HG02763 (cell line): Measurements from ENCODE around the gene MAT2B.
A peak's percentile ranks its signal among the peaks of the same experiment; 100 is the strongest.

Experiments used
- ATAC-seq: cut with Tn5 transposase; IDR thresholded peaks from one replicate; pipeline ENCODE4 v1.9.1; 2021; ENCODE audit warnings: mild to moderate bottlenecking, moderate library complexity; ENCODE audit not compliant: unreplicated experiment

The MAT2B gene

DNA sequence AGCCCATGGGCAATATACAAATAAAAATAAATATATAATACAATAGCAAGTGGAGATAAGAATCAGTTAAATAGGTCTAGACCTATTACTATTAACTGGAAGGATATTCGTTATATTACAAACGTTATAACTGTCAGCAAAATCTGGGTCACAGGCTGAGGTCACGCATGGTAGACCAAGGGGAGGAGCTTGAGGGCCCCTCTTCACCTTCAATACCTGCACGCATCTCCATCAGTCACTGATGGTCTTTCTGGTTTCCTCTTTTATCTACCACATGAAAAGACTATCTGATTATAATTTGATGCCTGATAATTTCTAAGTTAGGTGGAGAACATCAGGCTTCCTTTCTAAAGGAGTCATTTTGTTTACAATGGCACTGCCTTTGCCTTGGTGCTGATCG lies 43.2 kb downstream of the MAT2B start:
- ATAC-seq, result no peak

DNA sequence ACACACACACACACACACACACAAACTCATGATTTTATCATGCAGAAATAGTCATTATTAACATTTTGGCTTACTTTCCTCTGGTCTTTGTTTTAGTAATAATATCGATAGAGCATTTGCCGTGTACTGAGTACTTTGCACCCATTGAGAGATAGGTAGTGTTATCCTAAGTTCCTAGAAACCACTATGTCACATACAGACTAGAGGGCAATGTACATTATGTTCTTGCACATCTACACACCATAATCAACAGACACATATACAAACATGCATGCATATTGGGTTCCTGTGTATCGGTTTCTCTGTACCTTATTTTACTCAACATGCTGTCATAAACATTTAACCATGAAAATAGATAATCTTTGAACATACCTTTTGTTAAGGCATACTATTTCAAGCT lies 45.7 kb downstream of the MAT2B start:
- ATAC-seq, result no peak

DNA sequence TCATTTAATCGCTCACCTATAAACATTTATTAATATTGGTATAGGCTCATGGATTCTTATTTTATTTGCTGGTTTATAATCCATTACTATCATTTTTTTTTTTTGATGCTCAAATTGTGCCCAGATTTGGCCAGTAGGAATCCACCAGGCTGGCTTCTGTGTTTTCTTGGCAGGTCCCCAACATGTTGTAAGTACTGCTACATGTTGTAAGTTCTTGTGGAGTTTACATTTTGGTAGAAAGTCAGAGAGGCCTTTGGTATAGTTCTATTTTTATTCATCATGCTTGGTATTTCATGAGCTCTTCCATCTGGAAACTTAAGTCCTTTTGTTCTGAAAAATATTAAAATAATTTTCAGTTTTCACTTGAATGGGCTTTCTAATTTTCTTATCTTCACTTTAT lies 47.1 kb downstream of the MAT2B start:
- ATAC-seq, result no peak

DNA sequence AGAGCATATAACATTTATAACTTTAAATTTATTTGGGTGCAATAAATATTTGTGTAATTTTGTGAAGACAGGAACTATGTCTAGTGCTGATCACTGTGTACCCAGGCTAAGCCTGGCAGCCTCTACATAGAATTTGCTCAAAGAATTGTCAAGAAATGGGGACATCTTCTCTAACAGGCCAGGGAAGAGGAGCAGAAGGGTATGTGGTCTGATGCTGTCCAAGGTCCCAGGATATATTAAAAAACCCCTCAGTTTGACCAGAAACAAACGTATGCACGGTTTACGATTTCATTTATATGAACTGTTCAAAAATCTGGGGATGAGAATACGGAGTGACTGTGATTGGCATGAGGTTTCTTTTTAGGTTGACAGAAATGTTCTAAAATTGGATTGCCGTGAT lies 55.9 kb downstream of the MAT2B start:
- no peak for ATAC-seq

DNA sequence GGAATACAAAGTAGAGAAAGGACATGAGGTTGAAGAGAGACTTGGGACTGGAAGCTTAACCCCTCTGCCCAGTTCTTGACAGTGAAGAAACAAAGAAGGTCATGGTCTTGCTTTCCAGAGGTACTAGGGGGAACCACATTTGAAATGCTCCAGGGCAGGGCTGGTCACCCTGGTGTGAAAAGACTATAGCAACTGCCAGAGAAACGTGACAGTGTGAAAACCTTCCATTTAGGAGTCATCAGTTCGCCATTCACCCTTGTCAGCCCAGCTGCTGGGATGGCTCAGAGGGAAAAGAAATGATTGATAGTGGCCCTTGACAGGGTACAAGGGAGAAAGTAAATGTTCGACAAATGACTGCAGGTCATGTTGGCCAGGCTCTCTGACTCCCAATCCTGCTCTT lies 56.7 kb downstream of the MAT2B start:
- no peak for ATAC-seq

DNA sequence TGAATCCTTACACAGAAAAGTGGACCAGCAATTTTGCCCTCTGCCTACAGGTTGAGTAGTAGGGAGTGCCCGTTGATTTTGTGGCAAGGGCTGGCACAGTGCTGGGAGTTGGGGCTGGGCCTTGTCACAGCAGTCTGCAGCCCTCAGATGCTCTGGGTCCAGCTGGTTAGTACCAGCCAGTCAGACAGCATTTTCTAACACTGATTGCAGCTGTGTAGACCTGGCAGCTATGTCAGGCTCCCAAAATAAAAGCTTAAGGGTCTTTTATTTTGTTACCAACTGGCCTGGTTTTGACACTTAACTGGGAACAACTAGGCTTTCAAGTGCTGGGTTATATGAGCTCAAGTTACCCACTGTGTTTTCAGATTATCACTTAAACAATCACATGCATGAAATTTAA lies 57.7 kb downstream of the MAT2B start:
- no peak for ATAC-seq

DNA sequence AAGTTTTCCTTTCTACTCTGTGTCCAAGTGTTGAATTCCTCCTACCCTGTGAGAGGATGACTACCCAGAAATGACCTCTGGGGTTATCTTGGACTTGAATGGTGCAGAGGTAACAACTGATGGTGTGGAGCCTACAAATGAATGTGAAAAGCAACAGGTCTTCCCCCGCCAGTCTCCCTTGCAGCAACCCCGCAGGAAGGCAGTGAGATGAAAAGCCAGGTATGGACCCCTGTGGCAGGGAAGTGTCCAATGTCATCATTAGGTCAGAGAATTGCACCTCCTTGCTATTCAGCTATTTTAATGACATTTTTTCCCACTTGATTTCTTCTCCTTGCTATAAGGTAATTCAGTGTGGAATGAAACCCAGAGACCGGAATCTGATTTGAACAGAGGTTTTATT lies 58.5 kb downstream of the MAT2B start:
- no peak for ATAC-seq

DNA sequence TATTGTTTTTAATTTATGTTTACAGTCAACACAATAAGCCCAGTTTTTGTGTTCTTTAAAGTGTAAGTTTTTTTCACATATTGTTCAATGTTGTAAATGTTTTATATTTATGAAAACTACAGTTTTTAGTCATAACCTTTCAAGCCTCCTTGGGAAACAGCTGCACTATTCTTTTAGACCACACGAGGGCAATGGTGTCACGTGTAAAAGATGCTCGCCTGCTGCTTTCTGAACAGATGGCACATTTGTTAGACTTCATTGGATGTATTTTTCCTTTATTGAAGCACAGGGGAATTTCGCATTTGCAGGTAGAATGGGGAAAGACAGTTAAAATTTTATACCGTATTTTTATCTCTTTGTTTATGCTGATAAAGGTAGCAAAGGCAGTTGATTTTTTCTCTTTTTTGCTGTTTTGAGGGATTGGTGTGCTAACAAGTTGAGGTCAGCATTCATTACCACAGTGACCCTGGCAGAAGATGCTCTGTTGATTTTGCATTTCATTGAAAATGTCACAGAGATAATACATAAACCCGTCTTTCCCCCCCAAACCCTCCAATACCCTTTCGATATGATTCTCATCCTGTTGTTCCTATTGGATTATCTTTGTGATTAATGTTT lies 59.0 kb downstream of the MAT2B start:
- peak; percentile 42 for ATAC-seq

DNA sequence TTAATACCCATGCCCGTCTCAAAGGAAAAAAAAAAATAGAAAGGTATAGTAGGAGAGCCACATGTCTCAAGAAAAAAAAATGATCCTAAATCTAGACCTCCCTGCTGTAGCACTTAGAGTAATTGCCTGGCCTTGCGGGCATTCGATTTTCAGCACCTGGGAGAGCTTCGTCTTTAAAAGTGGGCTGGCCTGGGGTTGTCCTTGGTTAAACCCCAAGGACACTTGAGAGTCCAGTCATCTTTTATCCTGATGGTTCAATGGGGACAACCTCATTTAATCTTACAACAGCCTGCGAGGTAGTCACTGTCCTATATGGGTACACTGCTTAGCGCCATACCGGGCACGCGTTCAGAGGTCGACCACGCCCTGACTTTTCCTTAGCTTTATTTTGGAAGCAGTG lies 60.1 kb downstream of the MAT2B start:
- no peak for ATAC-seq

DNA sequence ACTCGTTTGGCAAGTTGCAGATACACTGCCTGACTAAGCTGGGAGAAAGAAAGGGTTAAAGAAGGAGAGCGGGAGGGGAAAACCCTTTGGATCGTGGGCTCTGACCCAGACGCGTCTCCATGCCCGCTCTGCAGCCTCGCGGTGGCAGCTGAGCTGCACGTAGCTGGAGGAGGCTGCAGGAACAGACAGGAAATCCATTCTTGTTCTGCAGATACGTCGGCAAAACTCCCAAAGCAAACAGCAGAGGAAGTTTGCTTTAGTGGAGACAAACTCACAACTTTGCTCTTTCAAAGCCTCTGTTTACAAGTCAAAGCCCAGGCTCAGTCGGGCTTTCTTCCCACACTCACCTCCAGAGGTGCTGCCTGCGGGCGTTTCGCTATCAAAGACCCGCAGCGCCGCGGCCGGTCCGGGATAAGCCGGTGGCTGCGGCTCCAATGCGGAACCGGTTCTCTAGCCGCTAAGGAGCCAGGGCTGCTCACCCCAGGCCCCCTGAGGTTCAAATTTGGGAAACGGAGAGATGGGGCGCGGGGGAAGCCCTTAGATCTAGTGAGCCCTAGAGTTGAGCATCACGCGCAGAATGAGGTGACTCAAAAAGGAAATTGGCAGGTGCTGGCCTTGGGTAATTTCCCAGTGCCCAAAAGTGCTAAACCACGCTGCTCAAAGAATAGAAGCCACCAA lies 60.7 kb downstream of the MAT2B start:
- ATAC-seq, result peak; percentile 84

DNA sequence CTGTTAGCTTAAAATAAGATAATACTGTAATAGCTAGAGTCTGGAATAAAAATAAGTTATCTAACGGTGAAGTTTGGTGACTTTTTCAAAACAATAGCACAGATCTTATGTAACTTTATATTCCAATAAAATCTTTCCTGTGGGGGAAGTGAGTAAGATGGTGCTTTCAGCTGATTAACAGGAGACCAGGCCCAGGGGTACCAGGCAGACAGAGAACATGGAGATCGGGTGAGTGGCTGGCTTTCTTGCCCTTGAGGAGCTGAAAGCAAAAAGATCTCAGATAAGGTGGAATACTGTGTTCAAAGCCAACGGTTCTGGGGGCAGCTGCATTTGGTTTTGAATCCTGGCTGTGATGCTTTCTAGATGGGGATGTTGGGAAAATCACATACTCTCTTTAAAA lies 61.3 kb downstream of the MAT2B start:
- ATAC-seq, result no peak

DNA sequence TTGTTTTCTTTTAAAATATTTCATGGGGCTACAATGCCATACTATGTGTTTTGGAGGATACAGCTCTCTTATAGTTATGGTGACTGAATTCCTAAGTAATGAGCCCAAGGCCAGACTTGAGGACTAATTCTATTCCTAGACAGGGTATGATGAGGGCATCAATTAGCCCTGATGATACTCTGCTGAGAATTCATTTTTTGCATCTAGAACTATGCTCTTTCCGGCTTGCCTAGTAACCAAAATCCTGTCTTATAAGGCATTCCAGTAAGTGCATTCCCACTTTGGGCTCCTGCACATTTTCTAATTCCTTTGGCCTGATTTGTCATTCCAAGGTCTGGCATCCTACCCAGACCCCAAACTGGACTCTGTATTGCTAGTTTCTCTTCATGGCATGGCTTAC lies 62.4 kb downstream of the MAT2B start:
- ATAC-seq, result no peak
